ENCODE results near the gene RDH11. TPM values are rescaled to one million over a fixed set of nuclear protein-coding genes. Genes with fewer than 3 reads are reported as not detected.

Gene RDH11
- total RNA-seq, 1 donor from 2014 or later: 101 TPM

DNA sequence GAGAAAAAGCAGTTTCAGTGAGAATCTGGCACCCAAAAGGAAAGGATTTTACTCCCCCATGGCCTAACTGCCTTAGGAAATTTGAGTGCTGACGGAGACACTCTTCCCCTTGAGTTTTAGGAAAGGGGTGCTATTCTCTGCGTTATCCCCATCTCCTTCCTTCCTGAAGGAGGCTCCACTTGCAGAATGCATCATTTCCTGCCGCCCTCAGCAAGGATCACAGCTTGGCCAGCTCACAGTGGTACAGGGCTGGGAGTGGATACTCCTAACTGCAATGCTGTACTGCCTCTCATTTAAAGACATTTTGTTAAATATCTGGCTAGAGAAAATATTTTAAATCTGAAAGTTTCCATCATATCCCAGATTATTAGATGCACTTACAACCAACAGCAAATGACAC, 39.1 kb upstream of the RDH11 start:
- no peaks in the 10 kb centered on the region for H3K27me3 ChIP-seq (ENCODE audit: control insufficient read depth, insufficient read depth, low read length)
- no peak for FAIRE-seq
- TF ChIP-seq, protein P1, sequence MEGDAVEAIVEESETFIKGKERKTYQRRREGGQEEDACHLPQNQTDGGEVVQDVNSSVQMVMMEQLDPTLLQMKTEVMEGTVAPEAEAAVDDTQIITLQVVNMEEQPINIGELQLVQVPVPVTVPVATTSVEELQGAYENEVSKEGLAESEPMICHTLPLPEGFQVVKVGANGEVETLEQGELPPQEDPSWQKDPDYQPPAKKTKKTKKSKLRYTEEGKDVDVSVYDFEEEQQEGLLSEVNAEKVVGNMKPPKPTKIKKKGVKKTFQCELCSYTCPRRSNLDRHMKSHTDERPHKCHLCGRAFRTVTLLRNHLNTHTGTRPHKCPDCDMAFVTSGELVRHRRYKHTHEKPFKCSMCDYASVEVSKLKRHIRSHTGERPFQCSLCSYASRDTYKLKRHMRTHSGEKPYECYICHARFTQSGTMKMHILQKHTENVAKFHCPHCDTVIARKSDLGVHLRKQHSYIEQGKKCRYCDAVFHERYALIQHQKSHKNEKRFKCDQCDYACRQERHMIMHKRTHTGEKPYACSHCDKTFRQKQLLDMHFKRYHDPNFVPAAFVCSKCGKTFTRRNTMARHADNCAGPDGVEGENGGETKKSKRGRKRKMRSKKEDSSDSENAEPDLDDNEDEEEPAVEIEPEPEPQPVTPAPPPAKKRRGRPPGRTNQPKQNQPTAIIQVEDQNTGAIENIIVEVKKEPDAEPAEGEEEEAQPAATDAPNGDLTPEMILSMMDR (IDR thresholded peaks at IDR 0.05; ENCODE audit: insufficient read depth, low read length, severe bottlenecking): no peak

DNA sequence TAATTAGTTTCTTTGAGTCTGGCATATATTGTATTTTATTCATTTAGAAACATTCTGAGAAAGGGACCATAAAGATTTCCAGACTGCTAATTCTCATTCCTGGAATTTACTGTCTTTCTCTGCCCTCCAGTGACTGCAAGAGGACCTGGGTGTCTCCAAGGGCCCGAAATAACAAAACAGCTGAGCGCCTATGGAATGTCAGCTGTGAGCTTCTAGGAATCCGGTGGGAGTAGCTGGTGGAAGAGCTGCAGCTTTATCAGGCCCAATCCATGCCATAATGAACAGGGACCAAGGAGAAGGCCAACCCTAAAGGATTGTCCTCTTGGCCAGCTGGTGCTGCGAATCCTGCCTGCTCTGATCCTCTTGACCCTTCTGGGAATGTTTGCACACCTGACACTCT, 38.1 kb upstream of the RDH11 start:
- no peak for DNase-seq (ENCODE audit: low read depth)
- TF ChIP-seq, protein P1 (IDR thresholded peaks at IDR 0.05; ENCODE audit: insufficient read depth, low read length, severe bottlenecking): no peak
- H3K27me3 ChIP-seq (ENCODE audit: control insufficient read depth, insufficient read depth, low read length): no peaks in the 10 kb centered on the region
- no peaks in the 10 kb centered on the region for H3K36me3 ChIP-seq (ENCODE audit: control insufficient read depth, insufficient read depth, low read length)
- no peak overlapping the region for H3K4me3 ChIP-seq (ENCODE audit: low read depth, low read length)
- no peak for FAIRE-seq

More for the DNA sequence above, 39.1 kb upstream of the RDH11 start:
- DNase-seq (ENCODE audit: low read depth): no peak
- Histone ChIP-seq H3K4me3 (ENCODE audit: low read depth, low read length) (no peak overlapping the region), H3K36me3 (ENCODE audit: control insufficient read depth, insufficient read depth, low read length) (no peaks in the 10 kb centered on the region)

DNA sequence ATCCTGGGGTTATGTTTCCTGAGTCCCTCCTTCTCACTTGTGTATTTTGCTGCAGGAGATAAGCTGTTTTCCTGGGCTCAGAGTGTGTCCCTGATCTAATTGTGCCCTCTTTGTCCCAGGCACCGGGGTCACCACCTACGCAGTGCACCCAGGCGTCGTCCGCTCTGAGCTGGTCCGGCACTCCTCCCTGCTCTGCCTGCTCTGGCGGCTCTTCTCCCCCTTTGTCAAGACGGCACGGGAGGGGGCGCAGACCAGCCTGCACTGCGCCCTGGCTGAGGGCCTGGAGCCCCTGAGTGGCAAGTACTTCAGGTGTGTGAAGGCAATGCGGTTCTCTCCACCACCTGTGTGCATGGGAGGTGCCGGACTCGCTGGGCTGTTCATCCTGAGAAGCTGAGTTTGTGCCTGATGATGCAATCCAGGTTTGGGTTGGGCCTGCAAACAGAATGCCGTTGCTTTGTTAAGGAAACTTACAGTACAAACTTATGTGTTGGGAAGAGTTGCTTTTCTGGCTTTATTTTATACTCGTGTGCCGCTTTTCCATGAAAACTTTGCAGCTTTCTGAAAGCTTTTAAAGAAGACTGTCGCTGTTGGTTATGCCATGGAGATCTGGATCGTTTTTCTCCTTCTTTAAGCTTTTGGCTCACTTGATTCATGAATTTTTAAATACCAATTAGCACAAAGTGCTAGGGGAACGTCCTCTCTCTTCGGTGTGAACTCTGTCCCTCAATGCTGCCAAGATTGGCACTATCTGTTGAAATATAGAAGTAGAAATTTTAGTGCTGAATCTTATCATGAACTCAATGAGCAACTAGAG, 33.7 kb upstream of the RDH11 start:
- Histone ChIP-seq H3K27me3 (ENCODE audit: control insufficient read depth, insufficient read depth, low read length) (no peaks in the 10 kb centered on the region), H3K36me3 (ENCODE audit: control insufficient read depth, insufficient read depth, low read length) (no peaks in the 10 kb centered on the region), H3K4me3 (ENCODE audit: low read depth, low read length) (peak overlapping the region; percentile 5)
- DNase-seq (ENCODE audit: low read depth) (peak; percentile 65), FAIRE-seq (peak; percentile 23)
- TF ChIP-seq, protein P1 (IDR thresholded peaks at IDR 0.05; ENCODE audit: insufficient read depth, low read length, severe bottlenecking): no peak

DNA sequence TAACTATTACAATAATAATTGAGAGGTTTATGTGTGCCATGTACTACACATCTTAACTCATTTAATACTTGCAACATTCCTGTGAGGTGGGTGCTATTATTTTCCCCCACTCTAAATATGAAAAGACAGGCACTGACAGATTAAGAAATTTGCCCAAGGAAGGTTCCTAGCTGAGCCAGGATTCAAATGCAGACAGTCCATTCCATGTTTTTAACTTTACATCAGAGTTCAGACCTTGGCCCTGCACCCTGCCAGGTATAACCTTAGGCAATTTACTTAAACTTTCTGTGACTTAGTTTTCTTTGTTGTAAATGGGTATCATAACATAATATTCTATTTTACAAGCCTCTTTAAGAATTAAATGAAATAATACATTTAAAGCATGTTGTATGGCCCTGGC, 32.7 kb upstream of the RDH11 start:
- FAIRE-seq: no peak
- Histone ChIP-seq H3K4me3 (ENCODE audit: low read depth, low read length) (no peak overlapping the region), H3K27me3 (ENCODE audit: control insufficient read depth, insufficient read depth, low read length) (no peaks in the 10 kb centered on the region), H3K36me3 (ENCODE audit: control insufficient read depth, insufficient read depth, low read length) (no peaks in the 10 kb centered on the region)
- DNase-seq (ENCODE audit: low read depth): no peak
- TF ChIP-seq, protein P1 (IDR thresholded peaks at IDR 0.05; ENCODE audit: insufficient read depth, low read length, severe bottlenecking): no peak

DNA sequence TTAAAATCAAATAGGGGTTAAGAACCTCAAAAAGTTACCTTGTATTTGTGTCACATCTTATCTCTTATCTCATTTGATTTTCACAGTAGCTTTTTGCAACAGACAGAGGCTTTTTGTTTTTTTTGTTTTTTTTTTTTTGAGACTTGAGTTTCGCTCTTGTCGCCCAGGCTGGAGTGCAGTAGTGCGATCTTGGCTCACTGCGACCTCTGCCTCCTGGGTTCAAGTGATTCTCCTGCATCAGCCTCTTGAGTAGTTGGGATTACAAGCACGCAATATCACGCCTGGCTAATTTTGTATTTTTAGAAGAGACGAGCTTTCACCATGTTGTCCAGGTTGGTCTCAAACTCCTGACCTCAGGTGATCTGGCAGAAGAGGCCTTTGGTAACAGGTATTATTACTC, 31.8 kb upstream of the RDH11 start:
- TF ChIP-seq, protein P1 (IDR thresholded peaks at IDR 0.05; ENCODE audit: insufficient read depth, low read length, severe bottlenecking): no peak
- FAIRE-seq (no peak), DNase-seq (ENCODE audit: low read depth) (no peak)

DNA sequence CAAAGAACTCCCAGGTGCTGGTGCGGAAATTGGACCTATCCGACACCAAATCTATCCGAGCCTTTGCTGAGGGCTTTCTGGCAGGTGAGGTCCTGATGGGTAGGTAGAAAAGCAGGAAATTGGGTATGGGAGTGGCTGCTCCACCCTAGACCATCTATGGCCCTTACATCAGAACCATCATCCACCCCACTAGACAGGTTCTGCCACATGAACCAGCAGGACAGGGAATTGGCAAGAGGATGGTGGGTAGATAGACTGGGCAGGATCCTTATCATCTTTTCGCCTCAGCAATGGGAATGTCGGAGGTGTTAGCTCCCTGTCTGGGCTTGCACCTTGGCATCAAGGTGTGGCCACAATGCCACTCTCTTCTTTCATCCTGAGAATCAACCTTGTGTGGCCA, 29.6 kb upstream of the RDH11 start:
- FAIRE-seq (peak; percentile 52), DNase-seq (ENCODE audit: low read depth) (peak; percentile 71)
- H3K4me3 ChIP-seq (ENCODE audit: low read depth, low read length): no peak overlapping the region
- H3K36me3 ChIP-seq (ENCODE audit: control insufficient read depth, insufficient read depth, low read length): no peaks in the 10 kb centered on the region
- H3K27me3 ChIP-seq (ENCODE audit: control insufficient read depth, insufficient read depth, low read length): no peaks in the 10 kb centered on the region
- TF ChIP-seq, protein P1 (IDR thresholded peaks at IDR 0.05; ENCODE audit: insufficient read depth, low read length, severe bottlenecking): no peak

More for the DNA sequence above, 31.8 kb upstream of the RDH11 start:
- Histone ChIP-seq H3K27me3 (ENCODE audit: control insufficient read depth, insufficient read depth, low read length) (no peaks in the 10 kb centered on the region), H3K4me3 (ENCODE audit: low read depth, low read length) (no peak overlapping the region), H3K36me3 (ENCODE audit: control insufficient read depth, insufficient read depth, low read length) (no peaks in the 10 kb centered on the region)

Data from bronchial epithelial cell (primary cell).